SK-N-SH (cell line): ENCODE measurements around the gene SLC34A1. TPM values are rescaled to one million over a fixed set of nuclear protein-coding genes. Genes with fewer than 3 reads are reported as not detected.

ENCODE experiments used
- CTCF ChIA-PET: fragments of 300-600, 350-600 bp; formaldehyde crosslinking; extraction: SDS; loops from one replicate; lab custom pipeline; 2021; lab: Yijun Ruan, JAX
- POLR2A ChIA-PET: fragments of 350-600 bp; sonication (Branson Sonifier 250); formaldehyde crosslinking; extraction: SDS; loops from one replicate; lab custom pipeline; 2020; ENCODE audit warnings: antibody characterized with exemption, inconsistent platforms; lab: Yijun Ruan, JAX
- DNase-seq: peaks from one replicate; pipeline ENCODE4 v3.0.0; 2012
- H2AFZ ChIP-seq: fragments of 200-600 bp; sonication (generic); 2 replicates; pipeline ENCODE4 v1.8.1; 2016; ENCODE audit warnings: antibody characterized with exemption, mild to moderate bottlenecking, low read depth
- H3F3A ChIP-seq: fragments of 200-600 bp; sonication (generic); replicated peaks from 2 replicates; pipeline ENCODE3; 2016; ENCODE audit warnings: antibody characterized with exemption, mild to moderate bottlenecking; ENCODE audit not compliant: insufficient read depth
- H3K27ac ChIP-seq, 2 experiments: fragments of 200-500 bp in 1 of 2; fragments of 200-600 bp in 1 of 2; sonication (Bioruptor generic) in 1 of 2; sonication (generic), shearing (Covaris generic) in 1 of 2; 2 replicates each; pipeline versions ENCODE4 v1.5.1 to v1.6.1; 2014 to 2016; ENCODE audit warnings: low read depth in 2 of 2, inconsistent platforms in 1 of 2, low read length in 1 of 2, mild to moderate bottlenecking in 1 of 2, mixed read lengths in 1 of 2
- H3K27me3 ChIP-seq: fragments of 200-600 bp; sonication (generic), shearing (Covaris generic); 2 replicates; pipeline ENCODE4 v1.6.1; 2016; ENCODE audit warnings: mixed run types; ENCODE audit not compliant: insufficient read depth
- H3K36me3 ChIP-seq, 2 experiments: fragments of 200-500 bp in 1 of 2; fragments of 200-600 bp in 1 of 2; sonication (Bioruptor generic) in 1 of 2; sonication (generic) in 1 of 2; replicated peaks in 1 of 2; 2 replicates each; pipeline versions ENCODE3 to v1.5.1; 2014 to 2016; ENCODE audit warnings: low read length in 1 of 2, mild to moderate bottlenecking in 1 of 2; ENCODE audit not compliant: insufficient read depth in 2 of 2, control insufficient read depth in 1 of 2
- H3K4me1 ChIP-seq, 2 experiments: fragments of 200-500 bp in 1 of 2; fragments of 200-600 bp in 1 of 2; sonication (Bioruptor generic) in 1 of 2; sonication (generic), shearing (Covaris generic) in 1 of 2; 2 replicates each; pipeline versions ENCODE4 v1.5.1 to v1.6.1; 2014 to 2016; ENCODE audit warnings: low read depth in 1 of 2, low read length in 1 of 2, mixed run types in 1 of 2; ENCODE audit not compliant: insufficient read depth in 2 of 2, control insufficient read depth in 1 of 2
- H3K4me2 ChIP-seq: fragments of 200-600 bp; sonication (generic), shearing (Covaris generic); 2 replicates; pipeline ENCODE4 v1.6.1; 2017; ENCODE audit warnings: mixed run types
- H3K4me3 ChIP-seq, 2 experiments: fragments of 200-500 bp in 1 of 2; fragments of 200-600 bp in 1 of 2; sonication (Bioruptor generic) in 1 of 2; sonication (generic), shearing (Covaris generic) in 1 of 2; 2 replicates each; pipeline versions ENCODE4 v1.5.1 to v1.8.1; 2014 to 2016; ENCODE audit warnings: low read depth in 2 of 2, inconsistent platforms in 1 of 2, low read length in 1 of 2, mild to moderate bottlenecking in 1 of 2, mixed read lengths in 1 of 2, moderate library complexity in 1 of 2
- H3K79me2 ChIP-seq: fragments of 200-600 bp; sonication (generic); 2 replicates; pipeline ENCODE4 v1.8.1; 2017; ENCODE audit warnings: mild to moderate bottlenecking; ENCODE audit not compliant: insufficient read depth
- H3K9ac ChIP-seq: fragments of 200-600 bp; sonication (generic); 2 replicates; pipeline ENCODE4 v1.6.1; 2017; ENCODE audit warnings: mixed run types
- H3K9me2 ChIP-seq: fragments of 200-600 bp; sonication (generic); 2 replicates; pipeline ENCODE4 v1.6.1; 2017; ENCODE audit warnings: mixed run types
- H3K9me3 ChIP-seq: fragments of 200-600 bp; sonication (generic); 2 replicates; pipeline ENCODE4 v1.6.1; 2017; ENCODE audit warnings: mixed run types, mild to moderate bottlenecking, moderate library complexity
- H4K20me1 ChIP-seq: fragments of 200-600 bp; sonication (generic); 2 replicates; pipeline ENCODE4 v1.6.1; 2017; ENCODE audit warnings: mild to moderate bottlenecking, mixed run types; ENCODE audit not compliant: insufficient read depth
- CHD2 ChIP-seq: fragments of 150-350 bp; IDR thresholded peaks from 2 replicates; pipeline ENCODE4 v1.6.1; 2018; ENCODE audit warnings: low read length; ENCODE audit not compliant: partially characterized antibody
- ELF1 ChIP-seq: IDR thresholded peaks from 2 replicates; pipeline ENCODE4 v1.4.0; 2012
- EP300 ChIP-seq, 2 experiments: IDR thresholded peaks; 2 replicates each; pipeline versions ENCODE4 v1.4.0 to v1.6.1; 2012; ENCODE audit warnings: borderline replicate concordance in 1 of 2, low read depth in 1 of 2, low read length in 1 of 2
- FOSL2 ChIP-seq: IDR thresholded peaks from 2 replicates; pipeline ENCODE4 v1.4.0; 2012; ENCODE audit warnings: low read depth, mild to moderate bottlenecking, moderate library complexity, borderline replicate concordance
- FOXJ3 ChIP-seq: sonication (generic); formaldehyde crosslinking; IDR thresholded peaks from 2 replicates; pipeline ENCODE4 v1.5.1; 2020; ENCODE audit warnings: mild to moderate bottlenecking, missing genetic modification reagents
- GABPA ChIP-seq: IDR thresholded peaks from 2 replicates; pipeline ENCODE4 v1.4.0; 2012; ENCODE audit warnings: low read depth, mild to moderate bottlenecking
- GATA2 ChIP-seq: sonication (generic); formaldehyde crosslinking; IDR thresholded peaks from 2 replicates; pipeline ENCODE4 v1.5.0; 2020; ENCODE audit warnings: mild to moderate bottlenecking, missing genetic modification reagents
- MEF2A ChIP-seq: IDR thresholded peaks from 2 replicates; pipeline ENCODE4 v1.4.0; 2012; ENCODE audit warnings: low read depth, borderline replicate concordance
- MXI1 ChIP-seq: IDR thresholded peaks from 2 replicates; pipeline ENCODE4 v1.6.1; 2012; ENCODE audit warnings: mild to moderate bottlenecking, low read depth, low read length, improper control_type of control experiment
- RAD21 ChIP-seq: IDR thresholded peaks from 2 replicates; pipeline ENCODE4 v1.6.1; 2012; ENCODE audit warnings: mild to moderate bottlenecking, low read length
- RCOR1 ChIP-seq: fragments of 150-350 bp; IDR thresholded peaks from 2 replicates; pipeline ENCODE4 v1.6.1; 2017; ENCODE audit warnings: antibody characterized with exemption, low read length
- SMC3 ChIP-seq: IDR thresholded peaks from 2 replicates; pipeline ENCODE4 v1.6.1; 2012; ENCODE audit warnings: low read depth, low read length, improper control_type of control experiment
- TAF1 ChIP-seq: IDR thresholded peaks from 2 replicates; pipeline ENCODE4 v1.6.1; 2012; ENCODE audit warnings: low read depth, mild to moderate bottlenecking, low read length, moderate library complexity, borderline replicate concordance
- ZBTB33 ChIP-seq: IDR thresholded peaks from 2 replicates; pipeline ENCODE4 v1.4.0; 2012; ENCODE audit warnings: low read depth, borderline replicate concordance
- WGBS: methylation state at CpG from one replicate; pipeline ENCODE4 v1.1.6; 2017; ENCODE audit warnings: low lambda C conversion rate; 5-methylcytosine and 5-hydroxymethylcytosine counted together
- polyA plus RNA-seq, 3 experiments: library from polyadenylated mRNA; depleted of rRNA; stranded (reverse); fragments of >200 nt; gene quantifications; 2 replicates each; pipeline ENCODE4 v1.2.3, GENCODE V29; 2012
- TF ChIP-seq, protein P1 (sequence below): fragments of 200-600 bp; sonication (generic); IDR thresholded peaks from 2 replicates; pipeline ENCODE4 v1.6.1; 2017; ENCODE audit warnings: antibody characterized with exemption, mild to moderate bottlenecking, moderate library complexity
- TF ChIP-seq, protein P2 (sequence below): IDR thresholded peaks from 2 replicates; pipeline ENCODE4 v1.4.0; 2012; ENCODE audit warnings: low read depth

Gene SLC34A1
- polyA plus RNA-seq, 1 of the 3 experiments (the other 2 are of a cell fraction): 0.03 TPM

GRCh38 chr5:177396078-177396477, 11.8 kb downstream of the SLC34A1 start:
- Histone ChIP-seq H3K79me2 (no peaks in the 10 kb centered on the region), H3K27me3 (no peaks in the 10 kb centered on the region), H3K4me3 (no peak overlapping the region)
- TF ChIP-seq TAF1: no peak
- TF ChIP-seq, all 33 proteins: peak for 0
- Histone ChIP-seq H3K27ac (no peak overlapping the region), H4K20me1 (no peaks in the 10 kb centered on the region), H3K4me1 (no peaks in the 10 kb centered on the region), H3K9ac (no peak overlapping the region), H3F3A (no peaks in the 10 kb centered on the region), H2AFZ (no peak overlapping the region), H3K36me3 (no peaks in the 10 kb centered on the region), H3K9me2 (no peaks in the 10 kb centered on the region), H3K9me3 (no peaks in the 10 kb centered on the region), H3K4me2 (no peak overlapping the region)
- CTCF ChIA-PET: interaction anchor here (3.6 to 14.2 kb wide), 3 partner anchors 8 to 106 kb away, joined by 19 to 318 read pairs (median 209); partner anchors contain the start of gene PRR7
- POLR2A ChIA-PET: no interaction called here
- WGBS: 78% methylated on average over 8 of the region's 8 CpGs
- no peak for DNase-seq

GRCh38 chr5:177396807-177397206, 12.6 kb downstream of the SLC34A1 start:
- no peak overlapping the region for H3K4me3 ChIP-seq
- H3K9me2 ChIP-seq: no peaks in the 10 kb centered on the region
- H3K27ac ChIP-seq: no peak overlapping the region
- no peak overlapping the region for H3K9ac ChIP-seq
- H3F3A ChIP-seq: peaks cover 5% of the 10 kb centered on the region
- H3K27me3 ChIP-seq: no peaks in the 10 kb centered on the region
- peak; percentile 9 for DNase-seq
- ChIA-PET CTCF (interaction anchor here (1.0 to 12.2 kb wide), 2 partner anchors 54 to 78 kb away, joined by 3 to 318 read pairs; partner anchors contain the start of gene PRR7), POLR2A (no interaction called here)
- H3K9me3 ChIP-seq: no peaks in the 10 kb centered on the region
- no peaks in the 10 kb centered on the region for H4K20me1 ChIP-seq
- H3K4me1 ChIP-seq: no peaks in the 10 kb centered on the region
- TF ChIP-seq FOSL2 (no peak), EP300 (IDR thresholded peaks at IDR 0.05; ENCODE audit: borderline replicate concordance in 1 of 2, low read depth in 1 of 2, low read length in 1 of 2) (no peak)
- 86% methylated on average over 7 of the region's 10 CpGs for WGBS
- no peak overlapping the region for H3K4me2 ChIP-seq
- no peak overlapping the region for H2AFZ ChIP-seq
- no peaks in the 10 kb centered on the region for H3K79me2 ChIP-seq
- no peaks in the 10 kb centered on the region for H3K36me3 ChIP-seq

DNA sequence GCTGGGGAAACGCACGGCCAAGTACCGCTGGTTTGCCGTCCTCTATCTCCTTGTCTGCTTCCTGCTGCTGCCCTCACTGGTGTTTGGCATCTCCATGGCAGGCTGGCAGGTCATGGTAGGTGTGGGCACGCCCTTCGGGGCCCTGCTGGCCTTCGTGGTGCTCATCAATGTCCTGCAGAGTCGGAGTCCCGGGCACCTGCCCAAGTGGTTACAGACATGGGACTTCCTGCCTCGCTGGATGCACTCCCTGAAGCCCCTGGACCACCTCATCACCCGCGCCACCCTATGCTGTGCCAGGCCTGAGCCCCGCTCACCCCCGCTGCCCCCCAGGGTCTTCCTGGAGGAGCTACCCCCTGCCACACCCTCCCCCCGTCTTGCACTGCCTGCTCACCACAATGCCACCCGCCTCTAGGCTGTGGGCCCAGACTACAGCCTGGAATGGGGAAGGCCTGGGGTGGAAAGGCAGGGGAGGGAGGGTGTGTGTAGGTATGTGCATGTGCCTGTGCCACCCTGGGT, 13.7 kb downstream of the SLC34A1 start:
- H3K27me3 ChIP-seq: no peaks in the 10 kb centered on the region
- no peak overlapping the region for H3K27ac ChIP-seq
- ChIA-PET POLR2A (no interaction called here), CTCF (interaction anchor here (1.0 to 12.2 kb wide), 3 partner anchors 8 to 79 kb away, joined by 3 to 318 read pairs (median 4); partner anchors contain the start of gene PRR7)
- H4K20me1 ChIP-seq: no peaks in the 10 kb centered on the region
- DNase-seq: peak; percentile 20
- H3K79me2 ChIP-seq: no peaks in the 10 kb centered on the region
- H3K9me2 ChIP-seq: no peaks in the 10 kb centered on the region
- H3K4me3 ChIP-seq: no peak overlapping the region
- H3K4me2 ChIP-seq: no peak overlapping the region
- no peaks in the 10 kb centered on the region for H3K9me3 ChIP-seq
- H3F3A ChIP-seq: peaks cover 8% of the 10 kb centered on the region
- no peak overlapping the region for H3K9ac ChIP-seq
- 57% methylated on average over 4 of the region's 16 CpGs for WGBS
- H2AFZ ChIP-seq: no peak overlapping the region
- TF ChIP-seq, protein P1, sequence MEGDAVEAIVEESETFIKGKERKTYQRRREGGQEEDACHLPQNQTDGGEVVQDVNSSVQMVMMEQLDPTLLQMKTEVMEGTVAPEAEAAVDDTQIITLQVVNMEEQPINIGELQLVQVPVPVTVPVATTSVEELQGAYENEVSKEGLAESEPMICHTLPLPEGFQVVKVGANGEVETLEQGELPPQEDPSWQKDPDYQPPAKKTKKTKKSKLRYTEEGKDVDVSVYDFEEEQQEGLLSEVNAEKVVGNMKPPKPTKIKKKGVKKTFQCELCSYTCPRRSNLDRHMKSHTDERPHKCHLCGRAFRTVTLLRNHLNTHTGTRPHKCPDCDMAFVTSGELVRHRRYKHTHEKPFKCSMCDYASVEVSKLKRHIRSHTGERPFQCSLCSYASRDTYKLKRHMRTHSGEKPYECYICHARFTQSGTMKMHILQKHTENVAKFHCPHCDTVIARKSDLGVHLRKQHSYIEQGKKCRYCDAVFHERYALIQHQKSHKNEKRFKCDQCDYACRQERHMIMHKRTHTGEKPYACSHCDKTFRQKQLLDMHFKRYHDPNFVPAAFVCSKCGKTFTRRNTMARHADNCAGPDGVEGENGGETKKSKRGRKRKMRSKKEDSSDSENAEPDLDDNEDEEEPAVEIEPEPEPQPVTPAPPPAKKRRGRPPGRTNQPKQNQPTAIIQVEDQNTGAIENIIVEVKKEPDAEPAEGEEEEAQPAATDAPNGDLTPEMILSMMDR: no peak
- TF ChIP-seq ELF1: no peak
- no peak for TF ChIP-seq MXI1
- TF ChIP-seq, protein P2, sequence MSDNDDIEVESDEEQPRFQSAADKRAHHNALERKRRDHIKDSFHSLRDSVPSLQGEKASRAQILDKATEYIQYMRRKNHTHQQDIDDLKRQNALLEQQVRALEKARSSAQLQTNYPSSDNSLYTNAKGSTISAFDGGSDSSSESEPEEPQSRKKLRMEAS: no peak
- no peak for TF ChIP-seq FOXJ3 (CRISPR knock-in tag)
- no peak for TF ChIP-seq RAD21
- no peak for TF ChIP-seq MEF2A
- no peak for TF ChIP-seq GABPA
- no peak for TF ChIP-seq EP300 (IDR thresholded peaks at IDR 0.05; ENCODE audit: borderline replicate concordance in 1 of 2, low read depth in 1 of 2, low read length in 1 of 2)
- no peak for TF ChIP-seq CHD2
- TF ChIP-seq SMC3: no peak
- TF ChIP-seq GATA2 (CRISPR knock-in tag): no peak
- no peak for TF ChIP-seq RCOR1
- no peak for TF ChIP-seq ZBTB33
- TF ChIP-seq, all 33 proteins: peak for 0
- Histone ChIP-seq H3K36me3 (no peaks in the 10 kb centered on the region), H3K4me1 (peaks cover 0 to 10% of the 10 kb centered on the region in 2 experiments; a peak in 1 of 4 replicates)
